Erythroblast (primary cell): ENCODE data around the gene FNDC3A.

Source experiments
- GATA1 ChIP-seq: IDR thresholded peaks from 2 replicates; pipeline ENCODE4 v1.6.1; 2011; ENCODE audit warnings: low read depth, mild to moderate bottlenecking, control low read depth, low read length, moderate library complexity
- POLR2A ChIP-seq: IDR thresholded peaks from 2 replicates; pipeline ENCODE4 v1.6.1; 2011; ENCODE audit warnings: mild to moderate bottlenecking, low read length

DNA sequence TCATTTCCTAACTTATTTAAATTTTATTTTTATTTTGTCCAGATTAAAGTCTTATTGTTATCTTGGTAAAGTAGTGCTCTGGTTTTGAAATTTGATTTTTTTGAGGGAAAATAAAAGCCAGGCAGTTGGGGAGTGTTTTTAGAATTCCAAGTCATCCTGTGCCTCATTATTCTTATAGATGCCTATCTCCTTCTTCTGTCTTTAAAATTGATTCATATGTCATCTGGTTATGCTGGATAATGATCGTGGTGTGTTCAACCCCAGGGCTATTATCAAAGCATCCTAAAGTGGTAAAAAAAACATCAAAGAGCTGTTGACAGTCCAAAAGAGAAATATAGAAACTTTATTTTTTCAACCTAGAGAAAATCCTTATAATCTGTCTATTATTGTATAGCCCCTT is 6.0 kb upstream of the FNDC3A start:
- no peak for TF ChIP-seq POLR2A
- no peak for TF ChIP-seq GATA1
